HG03103 (cell line): ENCODE results near the gene KRTAP5-9.
"Not testable (repeated sequence)": the region's sequence is repeated elsewhere in the genome, so short reads cannot be mapped to it uniquely, and the experiment has no call there.

ENCODE experiments used
- ATAC-seq: cut with Tn5 transposase; IDR thresholded peaks from one replicate; pipeline ENCODE4 v1.9.1; 2021; ENCODE audit warnings: low read depth; ENCODE audit not compliant: unreplicated experiment

The KRTAP5-9 gene

GRCh38 chr11:71532036-71532610 is 16.1 kb upstream of the KRTAP5-9 start:
- ATAC-seq: no peak

GRCh38 chr11:71534711-71535608 is 13.3 kb upstream of the KRTAP5-9 start:
- not testable (repeated sequence) for ATAC-seq

- ATAC-seq: no peak
Measured at GRCh38 chr11:71535825-71536224, 12.4 kb upstream of the KRTAP5-9 start.

GRCh38 chr11:71537537-71537936 is 10.7 kb upstream of the KRTAP5-9 start:
- no peak for ATAC-seq

- not testable (repeated sequence) for ATAC-seq
Measured at GRCh38 chr11:71537977-71538665, 10.1 kb upstream of the KRTAP5-9 start, which contains the start of gene KRTAP5-8. Gene KRTAP5-8 (plus strand): TSS chr11:71538025. CDS start chr11:71538056, 31 bp downstream.

- ATAC-seq: no peak
Measured at GRCh38 chr11:71538666-71538990, 9.6 kb upstream of the KRTAP5-9 start.

GRCh38 chr11:71539017-71539416 is 9.2 kb upstream of the KRTAP5-9 start:
- ATAC-seq: no peak

- not testable (repeated sequence) for ATAC-seq
Measured at GRCh38 chr11:71539971-71540370, 8.2 kb upstream of the KRTAP5-9 start.

- not testable (repeated sequence) for ATAC-seq
Measured at GRCh38 chr11:71540521-71541304, 7.5 kb upstream of the KRTAP5-9 start.

- ATAC-seq: no peak
Measured at GRCh38 chr11:71542382-71542781, 5.8 kb upstream of the KRTAP5-9 start.

- no peak for ATAC-seq
Measured at GRCh38 chr11:71542879-71543777, 5.1 kb upstream of the KRTAP5-9 start.

- no peak for ATAC-seq
Measured at GRCh38 chr11:71543866-71544265, 4.4 kb upstream of the KRTAP5-9 start.

- ATAC-seq: no peak
Measured at GRCh38 chr11:71544525-71545214, 3.5 kb upstream of the KRTAP5-9 start.

GRCh38 chr11:71545405-71545966 is 2.7 kb upstream of the KRTAP5-9 start:
- ATAC-seq: no peak

GRCh38 chr11:71548716-71549151 is 514 bp downstream of the KRTAP5-9 start:
- no peak for ATAC-seq

- ATAC-seq: no peak
Measured at GRCh38 chr11:71551711-71552110, 3.5 kb downstream of the KRTAP5-9 start.

- no peak for ATAC-seq
Measured at GRCh38 chr11:71554996-71555395, 6.8 kb downstream of the KRTAP5-9 start.

GRCh38 chr11:71555508-71555907 is 7.3 kb downstream of the KRTAP5-9 start:
- ATAC-seq: no peak

GRCh38 chr11:71556018-71556417 is 7.8 kb downstream of the KRTAP5-9 start:
- ATAC-seq: no peak
